ENCODE results near the gene PCBP3. TPM values are rescaled to one million over a fixed set of nuclear protein-coding genes. Genes with fewer than 3 reads are reported as not detected.

PCBP3 gene
- total RNA-seq, 6 experiments from 2014 or later, result not detected

DNA sequence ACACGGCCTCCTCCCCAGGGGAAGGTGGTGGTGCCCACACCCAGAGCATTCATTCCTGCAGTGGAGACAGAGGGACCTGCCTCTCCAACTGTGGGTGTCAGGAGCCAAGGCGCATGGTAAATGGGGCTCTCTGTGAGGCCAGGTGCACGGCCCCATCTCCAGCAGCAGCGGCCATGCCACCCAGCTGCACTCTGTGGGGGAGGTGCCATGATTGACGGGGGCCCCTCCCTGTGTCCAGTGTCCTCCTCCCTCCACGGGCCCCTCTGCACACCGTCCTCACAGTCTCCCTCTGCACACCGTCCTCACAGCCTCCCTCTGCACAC lies 254.5 kb downstream of the PCBP3 start:
- H3K27me3 Mint-ChIP-seq (ENCODE audit: insufficient read depth), result peaks cover 21% of the 10 kb centered on the region
- H3K9me3 Mint-ChIP-seq, result no peaks in the 10 kb centered on the region
- H3K27ac Mint-ChIP-seq, result no peak overlapping the region
- no peaks in the 10 kb centered on the region for H3K36me3 Mint-ChIP-seq (ENCODE audit: low read depth)
- TF ChIP-seq, protein P1, sequence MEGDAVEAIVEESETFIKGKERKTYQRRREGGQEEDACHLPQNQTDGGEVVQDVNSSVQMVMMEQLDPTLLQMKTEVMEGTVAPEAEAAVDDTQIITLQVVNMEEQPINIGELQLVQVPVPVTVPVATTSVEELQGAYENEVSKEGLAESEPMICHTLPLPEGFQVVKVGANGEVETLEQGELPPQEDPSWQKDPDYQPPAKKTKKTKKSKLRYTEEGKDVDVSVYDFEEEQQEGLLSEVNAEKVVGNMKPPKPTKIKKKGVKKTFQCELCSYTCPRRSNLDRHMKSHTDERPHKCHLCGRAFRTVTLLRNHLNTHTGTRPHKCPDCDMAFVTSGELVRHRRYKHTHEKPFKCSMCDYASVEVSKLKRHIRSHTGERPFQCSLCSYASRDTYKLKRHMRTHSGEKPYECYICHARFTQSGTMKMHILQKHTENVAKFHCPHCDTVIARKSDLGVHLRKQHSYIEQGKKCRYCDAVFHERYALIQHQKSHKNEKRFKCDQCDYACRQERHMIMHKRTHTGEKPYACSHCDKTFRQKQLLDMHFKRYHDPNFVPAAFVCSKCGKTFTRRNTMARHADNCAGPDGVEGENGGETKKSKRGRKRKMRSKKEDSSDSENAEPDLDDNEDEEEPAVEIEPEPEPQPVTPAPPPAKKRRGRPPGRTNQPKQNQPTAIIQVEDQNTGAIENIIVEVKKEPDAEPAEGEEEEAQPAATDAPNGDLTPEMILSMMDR (IDR thresholded peaks at IDR 0.05), result no peak
- no peak for DNase-seq
- peaks cover 9% of the 10 kb centered on the region for H3K4me1 Mint-ChIP-seq (ENCODE audit: low read depth)
- H3K4me3 Mint-ChIP-seq, result no peak overlapping the region

DNA sequence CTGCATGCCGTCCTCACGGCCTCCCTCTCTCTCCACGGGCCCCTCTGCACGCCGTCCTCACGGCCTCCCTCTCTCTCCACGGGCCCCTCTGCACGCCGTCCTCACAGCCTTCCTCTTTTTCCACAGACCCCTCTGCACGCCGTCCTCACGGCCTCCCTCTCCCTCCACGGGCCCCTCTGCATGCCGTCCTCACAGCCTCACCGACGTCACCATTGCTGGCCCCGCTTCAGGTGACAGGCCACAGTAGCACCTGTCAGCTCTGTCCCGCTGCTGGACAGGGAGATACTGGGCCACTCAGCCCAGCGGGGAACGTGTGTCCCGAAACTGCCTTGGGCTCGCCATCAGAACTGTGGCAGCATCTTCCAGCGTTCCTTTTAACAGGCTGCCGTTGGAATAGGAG lies 255.3 kb downstream of the PCBP3 start:
- DNase-seq, result no peak
- Mint-ChIP-seq H3K4me1 (ENCODE audit: low read depth) (peaks cover 9% of the 10 kb centered on the region), H3K4me3 (no peak overlapping the region), H3K27ac (no peak overlapping the region), H3K9me3 (no peaks in the 10 kb centered on the region), H3K36me3 (ENCODE audit: low read depth) (no peaks in the 10 kb centered on the region), H3K27me3 (ENCODE audit: insufficient read depth) (peaks cover 27% of the 10 kb centered on the region)
- TF ChIP-seq, protein P1 (IDR thresholded peaks at IDR 0.05), result no peak

DNA sequence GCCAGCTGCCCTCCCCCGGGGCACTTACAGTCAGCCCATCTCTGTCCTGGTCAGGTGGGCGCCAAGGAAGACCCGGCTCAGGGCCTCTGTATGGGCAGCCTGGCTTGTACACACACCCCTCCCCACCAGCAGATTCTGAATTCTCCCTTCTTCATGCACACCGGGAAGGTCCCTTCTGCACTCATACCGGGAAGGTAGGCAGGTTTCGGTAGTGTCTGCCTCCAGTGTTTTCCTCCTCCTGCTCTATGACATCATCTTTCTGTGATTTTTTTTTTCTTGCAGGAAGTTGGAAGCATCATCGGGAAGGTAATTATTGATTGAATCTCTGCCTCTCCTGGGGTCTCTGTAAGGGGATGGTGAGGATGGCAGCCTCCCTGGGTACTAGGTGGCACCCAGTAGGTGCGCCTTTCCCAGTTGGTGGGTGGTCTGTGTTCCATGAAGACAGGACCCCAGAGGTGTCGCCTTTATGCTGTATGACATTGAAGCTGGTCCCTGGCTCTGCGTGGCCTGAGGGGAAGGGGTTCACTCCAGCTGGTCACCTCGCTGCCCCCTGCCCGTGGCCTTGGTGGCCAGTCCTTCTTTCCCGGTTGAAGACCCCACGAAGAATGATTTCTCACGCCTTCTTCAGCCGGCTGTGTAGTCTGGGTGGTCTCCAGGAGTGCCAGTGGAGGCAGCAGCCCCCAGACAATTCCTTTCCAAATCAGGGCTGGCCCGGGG lies 255.9 kb downstream of the PCBP3 start:
- no peak overlapping the region for H3K4me3 Mint-ChIP-seq
- no peaks in the 10 kb centered on the region for H3K9me3 Mint-ChIP-seq
- DNase-seq, result no peak
- TF ChIP-seq, protein P1 (IDR thresholded peaks at IDR 0.05), result no peak
- peaks cover 2% of the 10 kb centered on the region for H3K4me1 Mint-ChIP-seq (ENCODE audit: low read depth)
- H3K27me3 Mint-ChIP-seq (ENCODE audit: insufficient read depth), result peaks cover 33% of the 10 kb centered on the region
- H3K36me3 Mint-ChIP-seq (ENCODE audit: low read depth), result no peaks in the 10 kb centered on the region
- no peak overlapping the region for H3K27ac Mint-ChIP-seq

GRCh38 chr21:45900034-45900868 lies 256.7 kb downstream of the PCBP3 start:
- H3K27me3 Mint-ChIP-seq (ENCODE audit: insufficient read depth), result peaks cover 35% of the 10 kb centered on the region
- TF ChIP-seq, protein P1 (IDR thresholded peaks at IDR 0.05), result no peak
- no peak overlapping the region for H3K27ac Mint-ChIP-seq
- no peaks in the 10 kb centered on the region for H3K9me3 Mint-ChIP-seq
- no peaks in the 10 kb centered on the region for H3K4me1 Mint-ChIP-seq (ENCODE audit: low read depth)
- DNase-seq, result no peak
- no peaks in the 10 kb centered on the region for H3K36me3 Mint-ChIP-seq (ENCODE audit: low read depth)
- H3K4me3 Mint-ChIP-seq, result no peak overlapping the region

GRCh38 chr21:45901061-45901690 lies 257.7 kb downstream of the PCBP3 start:
- peaks cover 39% of the 10 kb centered on the region for H3K27me3 Mint-ChIP-seq (ENCODE audit: insufficient read depth)

More at GRCh38 chr21:45901061-45901690, 257.7 kb downstream of the PCBP3 start:
- Mint-ChIP-seq H3K36me3 (ENCODE audit: low read depth) (no peaks in the 10 kb centered on the region), H3K27ac (no peak overlapping the region), H3K9me3 (no peaks in the 10 kb centered on the region), H3K4me3 (no peak overlapping the region), H3K4me1 (ENCODE audit: low read depth) (no peaks in the 10 kb centered on the region)
- DNase-seq, result no peak
- TF ChIP-seq, protein P1 (IDR thresholded peaks at IDR 0.05), result no peak

Data from HFFc6 (cell line).